Endothelial cell of umbilical vein (primary cell): ENCODE results near the gene RGS9.

ENCODE experiments used
- CTCF ChIP-seq, 2 donors: IDR thresholded peaks; 1 replicate in 1 of 2; 2 replicates in 1 of 2; pipeline ENCODE4 v1.5.1; 2011; ENCODE audit warnings: low read length in 2 of 2, mild to moderate bottlenecking in 2 of 2, moderate library complexity in 2 of 2, control low read depth in 1 of 2, inconsistent platforms in 1 of 2, low read depth in 1 of 2; ENCODE audit not compliant: insufficient read depth in 1 of 2; ENCODE audit errors: extremely low read depth in 1 of 2
- EZH2 ChIP-seq: IDR thresholded peaks from 2 replicates; pipeline ENCODE4 v1.6.1; 2012; ENCODE audit warnings: borderline replicate concordance, low read depth, mild to moderate bottlenecking, moderate library complexity, low read length, inconsistent platforms; ENCODE audit not compliant: severe bottlenecking
- MAX ChIP-seq: IDR thresholded peaks from 2 replicates; pipeline ENCODE4 v1.6.1; 2011; ENCODE audit not compliant: insufficient read depth, insufficient read length

DNA sequence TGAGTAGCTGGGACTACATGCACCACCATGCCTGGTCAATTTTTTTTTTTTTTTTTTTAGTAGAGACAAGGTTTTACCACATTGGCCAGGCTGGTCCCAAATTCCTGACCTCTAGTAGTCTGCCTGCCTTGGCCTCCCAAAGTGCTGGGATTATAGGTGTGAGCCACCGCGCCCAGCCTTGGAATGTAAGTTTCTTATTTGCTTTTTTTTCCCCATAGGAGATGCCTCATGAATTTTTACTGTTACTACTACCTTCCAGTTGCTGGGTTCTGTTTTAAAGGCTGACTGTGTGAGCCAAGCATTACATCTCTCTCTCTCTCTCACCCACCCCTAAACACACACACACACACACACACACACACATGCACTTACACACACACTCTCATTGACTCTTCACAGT lies 112.6 kb downstream of the RGS9 start:
- TF ChIP-seq CTCF (IDR thresholded peaks at IDR 0.05; ENCODE audit: extremely low read depth in 1 of 2, insufficient read depth in 1 of 2, low read depth in 1 of 2, low read length in 2 of 2) (no peak), EZH2 (no peak), MAX (no peak)
